H9 (cell line): ENCODE results near the gene KCTD18. TPM values are rescaled to one million over a fixed set of nuclear protein-coding genes. Genes with fewer than 3 reads are reported as not detected.

Experiments used
- DNase-seq: peaks from one replicate; pipeline ENCODE4 v3.0.0-alpha.2; 2017
- H2AFZ ChIP-seq: one replicate; pipeline ENCODE4 v1.6.1; 2013; ENCODE audit warnings: mild to moderate bottlenecking, low read length, control low read depth, moderate library complexity
- H2AK5ac ChIP-seq: 2 replicates; pipeline ENCODE4 v1.6.1; 2013; ENCODE audit warnings: low read length, control low read depth, mixed read lengths; ENCODE audit not compliant: insufficient read length
- H2BK120ac ChIP-seq: one replicate; pipeline ENCODE4 v1.6.1; 2013; ENCODE audit warnings: low read depth, mild to moderate bottlenecking, low read length, control low read depth, inconsistent platforms; ENCODE audit not compliant: poor library complexity, severe bottlenecking
- H2BK12ac ChIP-seq: 2 replicates; pipeline ENCODE4 v1.6.1; 2013; ENCODE audit warnings: low read length, control low read depth, mixed read lengths, low read depth; ENCODE audit not compliant: insufficient read length
- H2BK15ac ChIP-seq: 2 replicates; pipeline ENCODE4 v1.6.1; 2013; ENCODE audit warnings: low read depth, low read length, control low read depth
- H2BK20ac ChIP-seq: one replicate; pipeline ENCODE4 v1.6.1; 2013; ENCODE audit warnings: low read depth, mild to moderate bottlenecking, low read length, control low read depth, inconsistent platforms; ENCODE audit not compliant: poor library complexity, severe bottlenecking
- H2BK5ac ChIP-seq: 2 replicates; pipeline ENCODE4 v1.6.1; 2013; ENCODE audit warnings: low read length, control low read depth, mixed read lengths; ENCODE audit not compliant: insufficient read length
- H3K14ac ChIP-seq: 2 replicates; pipeline ENCODE4 v1.6.1; 2013; ENCODE audit warnings: low read length, control low read depth; ENCODE audit not compliant: insufficient read depth
- H3K18ac ChIP-seq: 2 replicates; pipeline ENCODE4 v1.6.1; 2013; ENCODE audit warnings: low read depth, mild to moderate bottlenecking, mixed read lengths, low read length, control low read depth; ENCODE audit not compliant: insufficient read length
- H3K23ac ChIP-seq: 2 replicates; pipeline ENCODE4 v1.6.1; 2013; ENCODE audit warnings: low read length, control low read depth, mixed read lengths, low read depth; ENCODE audit not compliant: insufficient read length
- H3K23me2 ChIP-seq: 2 replicates; pipeline ENCODE4 v1.6.1; 2013; ENCODE audit warnings: low read depth, mild to moderate bottlenecking, mixed read lengths, low read length, control low read depth; ENCODE audit not compliant: insufficient read length, poor library complexity, severe bottlenecking
- H3K27ac ChIP-seq: 2 replicates; pipeline ENCODE4 v1.5.1; 2013; ENCODE audit warnings: low read length, control low read depth, mixed read lengths, low read depth; ENCODE audit not compliant: insufficient read length
- H3K27me3 ChIP-seq: 2 replicates; pipeline ENCODE4 v1.6.1; 2013; ENCODE audit warnings: low read length, control low read depth, inconsistent platforms; ENCODE audit not compliant: insufficient read depth
- H3K4ac ChIP-seq: 2 replicates; pipeline ENCODE4 v1.6.1; 2013; ENCODE audit warnings: low read depth, mild to moderate bottlenecking, control low read depth, inconsistent platforms, low read length, moderate library complexity
- H3K4me1 ChIP-seq: 2 replicates; pipeline ENCODE4 v1.6.1; 2013; ENCODE audit warnings: low read length, control low read depth, inconsistent platforms; ENCODE audit not compliant: insufficient read depth
- H3K4me2 ChIP-seq: 2 replicates; pipeline ENCODE4 v1.6.1; 2013; ENCODE audit warnings: low read length, control low read depth, mixed read lengths; ENCODE audit not compliant: insufficient read length, insufficient read depth
- H3K56ac ChIP-seq: 2 replicates; pipeline ENCODE4 v1.6.1; 2013; ENCODE audit warnings: low read depth, mild to moderate bottlenecking, mixed read lengths, low read length, control low read depth; ENCODE audit not compliant: insufficient read length
- H3K79me1 ChIP-seq: 2 replicates; pipeline ENCODE4 v1.6.1; 2013; ENCODE audit warnings: low read depth, mild to moderate bottlenecking, moderate library complexity, low read length, control low read depth, inconsistent platforms; ENCODE audit not compliant: insufficient read depth, poor library complexity, severe bottlenecking
- H3K79me2 ChIP-seq: 2 replicates; pipeline ENCODE4 v1.6.1; 2013; ENCODE audit warnings: low read length, control low read depth, inconsistent platforms; ENCODE audit not compliant: insufficient read depth
- H3K9ac ChIP-seq: 2 replicates; pipeline ENCODE4 v1.6.1; 2013; ENCODE audit warnings: low read length, control low read depth, mixed read lengths; ENCODE audit not compliant: insufficient read length; ENCODE audit errors: extremely low read depth
- H3K9me3 ChIP-seq: one replicate; pipeline ENCODE4 v1.6.1; 2013; ENCODE audit warnings: low read depth, low read length, inconsistent platforms; ENCODE audit not compliant: control insufficient read depth
- H3T11ph ChIP-seq: one replicate; pipeline ENCODE4 v1.6.1; 2013; ENCODE audit warnings: mild to moderate bottlenecking, low read length, control low read depth, inconsistent platforms
- H4K20me1 ChIP-seq: one replicate; pipeline ENCODE4 v1.6.1; 2013; ENCODE audit not compliant: control insufficient read depth, insufficient read length, insufficient read depth
- H4K5ac ChIP-seq: 2 replicates; pipeline ENCODE4 v1.6.1; 2013; ENCODE audit warnings: low read depth, mild to moderate bottlenecking, mixed read lengths, low read length, control low read depth; ENCODE audit not compliant: insufficient read length
- H4K8ac ChIP-seq: replicated peaks from 2 replicates; pipeline ENCODE4 v1.6.1; 2013; ENCODE audit warnings: low read length, control low read depth, mixed read lengths, low read depth; ENCODE audit not compliant: insufficient read length
- H4K91ac ChIP-seq: 2 replicates; pipeline ENCODE4 v1.6.1; 2013; ENCODE audit warnings: low read depth, mild to moderate bottlenecking, moderate library complexity, mixed read lengths, low read length, control low read depth; ENCODE audit not compliant: insufficient read length
- H3K27ac Mint-ChIP-seq, 3 experiments: 2 replicates in 2 of 3; 3 replicates in 1 of 3; pipeline ENCODE4 v1.8.0; 2020 to 2021; ENCODE audit warnings: mixed read lengths in 3 of 3, mild to moderate bottlenecking in 1 of 3, moderate library complexity in 1 of 3
- H3K27me3 Mint-ChIP-seq: 2 replicates; pipeline ENCODE4 v1.8.0; 2021; ENCODE audit warnings: low read depth, mild to moderate bottlenecking, moderate library complexity, mixed read lengths
- H3K36me3 Mint-ChIP-seq, 3 experiments: 2 replicates in 2 of 3; 3 replicates in 1 of 3; pipeline ENCODE4 v1.8.0; 2020 to 2021; ENCODE audit warnings: low read depth in 3 of 3, mixed read lengths in 3 of 3; ENCODE audit not compliant: insufficient read depth in 1 of 3
- H3K4me1 Mint-ChIP-seq, 2 experiments: 2 replicates each; pipeline ENCODE4 v1.8.0; 2020; ENCODE audit warnings: mixed read lengths in 2 of 2
- H3K4me3 Mint-ChIP-seq, 2 experiments: 2 replicates in 1 of 2; 3 replicates in 1 of 2; pipeline ENCODE4 v1.8.0; 2020 to 2021; ENCODE audit warnings: mild to moderate bottlenecking in 2 of 2, mixed read lengths in 2 of 2, moderate library complexity in 1 of 2
- H3K9me3 Mint-ChIP-seq, 2 experiments: 2 replicates in 1 of 2; 3 replicates in 1 of 2; pipeline ENCODE4 v1.8.0; 2020; ENCODE audit warnings: mild to moderate bottlenecking in 2 of 2, mixed read lengths in 2 of 2, moderate library complexity in 1 of 2
- WGBS: extraction: QIAGEN DNeasy Blood & Tissue Kit; methylation state at CpG from one replicate; pipeline ENCODE4 v1.1.7; 2013; ENCODE audit warnings: missing lambda C conversion rate, low lambda C conversion rate, mixed read lengths; ENCODE audit not compliant: insufficient read length; ENCODE audit errors: extremely low coverage; 5-methylcytosine and 5-hydroxymethylcytosine counted together
- total RNA-seq: library from RNA; stranded (reverse); gene quantifications from 2 replicates; pipeline ENCODE4 v1.2.1, GENCODE V29; 2021
- TF ChIP-seq, protein P1 (sequence below): fragments of 200-600 bp; sonication (generic); conservative IDR thresholded peaks from 3 replicates; pipeline ENCODE4 v1.8.0; 2021; ENCODE audit warnings: antibody characterized with exemption, mild to moderate bottlenecking

The KCTD18 gene
- total RNA-seq, 1 experiment from 2014 or later: 4.9 TPM

DNA sequence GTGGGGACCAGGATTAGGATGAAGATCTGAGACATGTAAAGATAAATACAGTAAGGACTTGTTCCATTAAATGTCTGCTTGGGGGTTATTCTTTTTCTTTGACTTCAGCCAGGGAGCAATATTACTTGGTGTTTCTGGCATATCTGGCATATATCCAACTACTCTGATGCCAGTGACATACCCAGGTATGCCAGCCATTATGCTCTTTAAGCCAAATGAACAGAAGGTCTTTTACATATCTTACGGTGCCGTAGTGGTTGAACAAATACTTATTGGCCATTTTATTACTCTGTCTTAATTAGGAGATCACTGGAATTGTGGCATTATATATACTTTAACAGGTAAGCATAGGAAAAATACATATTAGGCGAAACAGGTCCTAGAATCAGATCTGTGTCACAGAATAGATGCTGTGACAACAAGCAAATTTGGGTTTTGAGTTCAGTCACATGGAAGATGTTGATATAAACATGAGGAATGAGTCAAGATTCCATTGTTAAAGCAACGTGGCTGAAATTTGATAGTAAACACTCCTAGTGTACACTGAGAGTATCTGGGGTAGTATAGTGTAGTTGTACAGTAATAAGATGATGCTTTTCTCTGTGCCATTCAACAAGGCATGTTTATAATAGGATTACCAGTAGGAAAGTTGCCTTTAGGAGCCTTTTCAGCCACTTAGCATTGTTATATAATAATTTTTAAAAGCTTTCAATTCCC is 62.6 kb downstream of the KCTD18 start:
- Histone ChIP-seq H2BK15ac (no peak overlapping the region), H3K56ac (no peak overlapping the region), H3K9me3 (no peaks in the 10 kb centered on the region), H4K8ac (no peak overlapping the region), H2BK5ac (no peak overlapping the region), H2AFZ (no peak overlapping the region), H4K91ac (no peak overlapping the region), H3K18ac (no peak overlapping the region), H2BK120ac (no peak overlapping the region), H3K23ac (no peak overlapping the region), H3K4me2 (no peak overlapping the region), H2BK20ac (no peak overlapping the region), H3K27ac (no peak overlapping the region), H2AK5ac (no peak overlapping the region), H4K5ac (no peak overlapping the region), H3K79me2 (no peaks in the 10 kb centered on the region), H3T11ph (no peak overlapping the region), H3K14ac (no peak overlapping the region), H3K4ac (no peak overlapping the region), H2BK12ac (no peak overlapping the region), H3K27me3 (no peaks in the 10 kb centered on the region), H3K9ac (no peak overlapping the region), H3K79me1 (no peaks in the 10 kb centered on the region), H3K4me1 (no peaks in the 10 kb centered on the region), H3K23me2 (no peaks in the 10 kb centered on the region), H4K20me1 (no peaks in the 10 kb centered on the region)
- DNase-seq: no peak
- Mint-ChIP-seq H3K4me1 (no peaks in the 10 kb centered on the region), H3K27me3 (no peaks in the 10 kb centered on the region), H3K9me3 (no peaks in the 10 kb centered on the region), H3K36me3 (peaks cover 3 to 34% (median 4%) of the 10 kb centered on the region in 3 experiments; a peak in 5 of 7 replicates), H3K4me3 (no peak overlapping the region), H3K27ac (no peak overlapping the region)
- no CpG with 5 or more reads among the region's 4 CpGs for WGBS
- TF ChIP-seq, protein P1, sequence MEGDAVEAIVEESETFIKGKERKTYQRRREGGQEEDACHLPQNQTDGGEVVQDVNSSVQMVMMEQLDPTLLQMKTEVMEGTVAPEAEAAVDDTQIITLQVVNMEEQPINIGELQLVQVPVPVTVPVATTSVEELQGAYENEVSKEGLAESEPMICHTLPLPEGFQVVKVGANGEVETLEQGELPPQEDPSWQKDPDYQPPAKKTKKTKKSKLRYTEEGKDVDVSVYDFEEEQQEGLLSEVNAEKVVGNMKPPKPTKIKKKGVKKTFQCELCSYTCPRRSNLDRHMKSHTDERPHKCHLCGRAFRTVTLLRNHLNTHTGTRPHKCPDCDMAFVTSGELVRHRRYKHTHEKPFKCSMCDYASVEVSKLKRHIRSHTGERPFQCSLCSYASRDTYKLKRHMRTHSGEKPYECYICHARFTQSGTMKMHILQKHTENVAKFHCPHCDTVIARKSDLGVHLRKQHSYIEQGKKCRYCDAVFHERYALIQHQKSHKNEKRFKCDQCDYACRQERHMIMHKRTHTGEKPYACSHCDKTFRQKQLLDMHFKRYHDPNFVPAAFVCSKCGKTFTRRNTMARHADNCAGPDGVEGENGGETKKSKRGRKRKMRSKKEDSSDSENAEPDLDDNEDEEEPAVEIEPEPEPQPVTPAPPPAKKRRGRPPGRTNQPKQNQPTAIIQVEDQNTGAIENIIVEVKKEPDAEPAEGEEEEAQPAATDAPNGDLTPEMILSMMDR: no peak
